Measurements from ENCODE around the gene OR52H1. TPM values are rescaled to one million over a fixed set of nuclear protein-coding genes. Genes with fewer than 3 reads are reported as not detected.

OR52H1 gene
- total and polyA plus RNA-seq, 9 of the 15 experiments (the other 6 are each of a cell fraction or from before 2014, with no cell fraction given), result 0.15 TPM; not detected in 8

- TF ChIP-seq POLR2AphosphoS2 (IDR thresholded peaks at IDR 0.05; ENCODE audit: low read length) (no peak), NRF1 (conservative IDR thresholded peaks at IDR 0.05 in 1 of 2, IDR thresholded peaks at IDR 0.05 in 1 of 2) (peak in 1 of 2 experiments; percentile 48; a peak in 2 of 4 replicates), NELFE (IDR thresholded peaks at IDR 0.05; ENCODE audit: insufficient read depth, insufficient read length) (no peak), ZC3H11A (IDR thresholded peaks at IDR 0.05; ENCODE audit: low read depth, low read length) (no peak), AFF4 (CRISPR knock-in tag; IDR thresholded peaks at IDR 0.05) (no peak), NR2F6 (CRISPR knock-in tag; IDR thresholded peaks at IDR 0.05) (no peak), ZNF785 (CRISPR knock-in tag; IDR thresholded peaks at IDR 0.05) (no peak), ZBTB12 (CRISPR knock-in tag; IDR thresholded peaks at IDR 0.05) (no peak), TEAD2 (tag; IDR thresholded peaks at IDR 0.05) (no peak), MAZ (CRISPR knock-in tag; conservative IDR thresholded peaks at IDR 0.05 in 1 of 2, IDR thresholded peaks at IDR 0.05 in 1 of 2) (no peak)
Observed at GRCh38 chr11:5596607-5597201, 48.4 kb upstream of the OR52H1 start, which contains the start of gene TRIM6 (continued).
